GM23338 (cell line): ENCODE results near the gene PIK3R3. TPM values are rescaled to one million over a fixed set of nuclear protein-coding genes. Genes with fewer than 3 reads are reported as not detected.

ENCODE experiments used
- ATAC-seq: fragments of 200-7000 bp; cut with Tn5 transposase; 3 replicates; pipeline ENCODE4 v1.9.1; 2020
- DNase-seq: peaks from one replicate; pipeline ENCODE4 v3.0.0-alpha.2; 2015; ENCODE audit warnings: low spot score
- H2AFZ ChIP-seq: fragments of 200-600 bp; sonication (generic); 2 replicates; pipeline ENCODE4 v1.8.0; 2016; ENCODE audit warnings: antibody characterized with exemption, mild to moderate bottlenecking, moderate library complexity
- H3F3A ChIP-seq: fragments of 200-600 bp; sonication (generic); replicated peaks from 2 replicates; pipeline ENCODE4 v1.8.0; 2017; ENCODE audit warnings: antibody characterized with exemption, mixed run types, low read depth
- H3K27ac ChIP-seq: fragments of 200-600 bp; sonication (generic); 2 replicates; pipeline ENCODE4 v1.6.1; 2016; ENCODE audit warnings: low read depth
- H3K27me3 ChIP-seq: fragments of 200-600 bp; sonication (generic); 2 replicates; pipeline ENCODE4 v1.8.0; 2016; ENCODE audit warnings: mild to moderate bottlenecking, mixed run types, moderate library complexity; ENCODE audit not compliant: insufficient read depth
- H3K36me3 ChIP-seq: fragments of 200-600 bp; sonication (generic); 2 replicates; pipeline ENCODE4 v1.8.0; 2016; ENCODE audit warnings: mild to moderate bottlenecking; ENCODE audit not compliant: insufficient read depth
- H3K4me1 ChIP-seq: fragments of 200-600 bp; sonication (generic); 2 replicates; pipeline ENCODE4 v1.8.0; 2016; ENCODE audit warnings: mild to moderate bottlenecking, moderate library complexity; ENCODE audit not compliant: insufficient read depth
- H3K4me2 ChIP-seq: fragments of 200-600 bp; sonication (generic); 2 replicates; pipeline ENCODE4 v1.7.1; 2017; ENCODE audit warnings: mixed run types
- H3K4me3 ChIP-seq: fragments of 200-600 bp; sonication (generic); 2 replicates; pipeline ENCODE4 v1.6.1; 2016; ENCODE audit warnings: mixed run types
- H3K79me2 ChIP-seq: fragments of 200-600 bp; sonication (generic); replicated peaks from 2 replicates; pipeline ENCODE4 v1.8.0; 2017; ENCODE audit warnings: mild to moderate bottlenecking; ENCODE audit not compliant: insufficient read depth
- H3K9me2 ChIP-seq: fragments of 200-600 bp; sonication (generic); 2 replicates; pipeline ENCODE4 v1.8.0; 2017; ENCODE audit not compliant: insufficient read depth
- H4K20me1 ChIP-seq: fragments of 200-600 bp; sonication (generic); replicated peaks from 2 replicates; pipeline ENCODE4 v1.8.0; 2017; ENCODE audit warnings: mild to moderate bottlenecking; ENCODE audit not compliant: insufficient read depth
- H3K27ac Mint-ChIP-seq: 2 replicates; pipeline ENCODE4 v1.8.0; 2020; ENCODE audit warnings: inconsistent platforms, mild to moderate bottlenecking, moderate library complexity, mixed read lengths
- H3K27me3 Mint-ChIP-seq: 3 replicates; pipeline ENCODE4 v1.8.0; 2022; ENCODE audit warnings: low read depth, mild to moderate bottlenecking, moderate library complexity, mixed read lengths, inconsistent platforms; ENCODE audit not compliant: insufficient read depth, poor library complexity
- H3K36me3 Mint-ChIP-seq: 3 replicates; pipeline ENCODE4 v1.8.0; 2021; ENCODE audit warnings: low read depth, mild to moderate bottlenecking, inconsistent platforms, moderate library complexity, mixed read lengths
- H3K4me1 Mint-ChIP-seq: 3 replicates; pipeline ENCODE4 v1.8.0; 2020; ENCODE audit warnings: mild to moderate bottlenecking, inconsistent platforms, mixed read lengths
- H3K4me3 Mint-ChIP-seq: 3 replicates; pipeline ENCODE4 v1.8.0; 2021; ENCODE audit warnings: moderate library complexity, mild to moderate bottlenecking, inconsistent platforms, mixed read lengths
- H3K9me3 Mint-ChIP-seq: 3 replicates; pipeline ENCODE4 v1.8.0; 2020; ENCODE audit warnings: moderate library complexity, mild to moderate bottlenecking, inconsistent platforms, mixed read lengths
- CREB1 ChIP-seq: fragments of 250-450 bp; sonication (Bioruptor Pico); IDR thresholded peaks from 2 replicates; pipeline ENCODE4 v1.5.0; 2020; ENCODE audit warnings: low read depth, mild to moderate bottlenecking, moderate library complexity
- EZH2 ChIP-seq: fragments of 200-600 bp; sonication (generic); IDR thresholded peaks from one replicate; pipeline ENCODE4 v1.8.0; 2017; ENCODE audit warnings: antibody characterized with exemption, mild to moderate bottlenecking, low read depth; ENCODE audit not compliant: unreplicated experiment
- EZH2phosphoT487 ChIP-seq: fragments of 200-600 bp; sonication (generic); IDR thresholded peaks from one replicate; pipeline ENCODE4 v1.8.1; 2018; ENCODE audit warnings: antibody characterized with exemption; ENCODE audit not compliant: unreplicated experiment
- JUNB ChIP-seq: IDR thresholded peaks from one replicate; pipeline ENCODE4 v1.6.1; 2016; ENCODE audit warnings: antibody characterized with exemption; ENCODE audit not compliant: unreplicated experiment
- NANOG ChIP-seq: IDR thresholded peaks from 2 replicates; pipeline ENCODE4 v1.6.1; 2016; ENCODE audit warnings: antibody characterized with exemption, borderline replicate concordance
- POLR2AphosphoS5 ChIP-seq: IDR thresholded peaks from 2 replicates; pipeline ENCODE4 v1.6.1; 2016; ENCODE audit warnings: antibody characterized with exemption, low read depth
- STAT1 ChIP-seq: IDR thresholded peaks from one replicate; pipeline ENCODE4 v1.6.1; 2016; ENCODE audit warnings: antibody characterized with exemption; ENCODE audit not compliant: unreplicated experiment
- ZNF114 ChIP-seq: fragments of 250-450 bp; sonication (Bioruptor Pico); IDR thresholded peaks from 2 replicates; pipeline ENCODE4 v1.5.0; 2020; ENCODE audit warnings: mild to moderate bottlenecking, moderate library complexity
- ZNF331 ChIP-seq: fragments of 250-450 bp; sonication (Bioruptor Pico); IDR thresholded peaks from 2 replicates; pipeline ENCODE4 v1.5.0; 2020; ENCODE audit warnings: low read depth, mild to moderate bottlenecking, moderate library complexity
- polyA plus RNA-seq: library from polyadenylated mRNA; unstranded; fragments of >200 nt; fragmentation: Nextera tagmentation; extraction: Ambion mirVana; gene quantifications from 2 replicates; pipeline ENCODE4 v1.2.1, GENCODE V29; 2016
- total RNA-seq: library from RNA; depleted of rRNA; stranded (reverse); fragments of >200 nt; shearing (Covaris generic); gene quantifications from 2 replicates; pipeline ENCODE4 v1.2.3, GENCODE V29; 2014
- TF ChIP-seq, protein P1 (sequence below): IDR thresholded peaks from 2 replicates; pipeline ENCODE4 v1.6.1; 2016; ENCODE audit warnings: antibody characterized with exemption
- TF ChIP-seq, protein P2 (sequence below), 2 experiments: fragments of 200-600 bp in 1 of 2; sonication (generic) in 1 of 2; conservative IDR thresholded peaks; 2 replicates each; pipeline versions ENCODE4 v1.5.1 to v1.6.1; 2016 to 2017; ENCODE audit warnings: antibody characterized with exemption in 2 of 2, low read depth in 2 of 2, mild to moderate bottlenecking in 2 of 2, moderate library complexity in 1 of 2
- TF ChIP-seq, protein P3 (sequence below): IDR thresholded peaks from one replicate; pipeline ENCODE4 v1.6.1; 2018; ENCODE audit warnings: antibody characterized with exemption; ENCODE audit not compliant: unreplicated experiment
- TF ChIP-seq, protein P4 (sequence below): fragments of 250-450 bp; sonication (Bioruptor Pico); IDR thresholded peaks from 2 replicates; pipeline ENCODE4 v1.5.0; 2020; ENCODE audit warnings: mild to moderate bottlenecking, moderate library complexity

The PIK3R3 gene
- total and polyA plus RNA-seq, 2 experiments from 2014 or later: 7.5 to 8.6 TPM

DNA sequence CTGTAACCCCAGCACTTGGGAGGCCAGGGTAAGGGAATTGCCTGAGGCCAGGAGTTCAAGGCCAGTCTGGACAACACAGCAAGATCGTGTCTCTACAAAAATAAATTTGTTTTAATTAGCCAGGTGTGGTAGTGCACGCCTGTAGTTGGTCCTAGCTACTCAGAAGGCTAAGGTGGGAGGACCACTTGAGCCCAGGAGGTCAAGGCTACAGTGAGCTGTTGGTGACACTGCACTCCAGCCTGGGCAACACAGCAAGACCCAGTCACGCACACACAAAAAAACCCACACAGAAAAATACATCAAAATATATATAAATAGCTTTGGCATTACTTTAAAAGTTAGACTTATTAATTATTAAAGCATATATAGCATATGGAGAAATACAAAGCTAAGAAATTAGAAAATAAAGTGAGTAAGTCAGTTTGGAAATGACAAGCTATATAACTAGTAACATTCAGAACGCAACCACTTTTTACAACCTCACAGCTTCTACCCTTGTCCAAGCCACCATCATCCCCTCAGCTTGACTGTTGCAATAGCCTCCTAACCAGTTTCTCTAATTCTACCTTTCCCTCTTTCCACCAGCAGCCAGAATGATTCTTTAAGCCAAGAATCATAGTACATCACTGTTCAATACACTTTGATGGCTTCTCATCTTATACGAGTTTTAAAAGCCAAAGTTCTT, 14.5 kb downstream of the PIK3R3 start:
- H3K27ac Mint-ChIP-seq: no peak overlapping the region
- H3F3A ChIP-seq: no peaks in the 10 kb centered on the region
- H3K79me2 ChIP-seq: peaks cover 12% of the 10 kb centered on the region; the same call in 1 of the 2 replicates
- H2AFZ ChIP-seq: no peak overlapping the region
- peaks cover 4% of the 10 kb centered on the region; the same call in 1 of the 2 replicates for H3K9me2 ChIP-seq
- no peak overlapping the region for H3K4me3 Mint-ChIP-seq
- no peak overlapping the region for H3K4me3 ChIP-seq
- DNase-seq (no peak), ATAC-seq (no peak)
- peaks cover 13% of the 10 kb centered on the region; the same call in 1 of the 2 replicates for H3K4me1 ChIP-seq
- no peak overlapping the region for H3K4me2 ChIP-seq
- H3K27me3 ChIP-seq: no peaks in the 10 kb centered on the region
- no peaks in the 10 kb centered on the region for H3K36me3 Mint-ChIP-seq
- no peaks in the 10 kb centered on the region for H3K9me3 Mint-ChIP-seq
- H4K20me1 ChIP-seq: no peaks in the 10 kb centered on the region
- TF ChIP-seq, protein P1, sequence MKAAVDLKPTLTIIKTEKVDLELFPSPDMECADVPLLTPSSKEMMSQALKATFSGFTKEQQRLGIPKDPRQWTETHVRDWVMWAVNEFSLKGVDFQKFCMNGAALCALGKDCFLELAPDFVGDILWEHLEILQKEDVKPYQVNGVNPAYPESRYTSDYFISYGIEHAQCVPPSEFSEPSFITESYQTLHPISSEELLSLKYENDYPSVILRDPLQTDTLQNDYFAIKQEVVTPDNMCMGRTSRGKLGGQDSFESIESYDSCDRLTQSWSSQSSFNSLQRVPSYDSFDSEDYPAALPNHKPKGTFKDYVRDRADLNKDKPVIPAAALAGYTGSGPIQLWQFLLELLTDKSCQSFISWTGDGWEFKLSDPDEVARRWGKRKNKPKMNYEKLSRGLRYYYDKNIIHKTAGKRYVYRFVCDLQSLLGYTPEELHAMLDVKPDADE: no peak
- TF ChIP-seq ZNF114 (no peak), NANOG (no peak), POLR2AphosphoS5 (no peak), EZH2phosphoT487 (no peak), JUNB (no peak), ZNF331 (no peak), EZH2 (no peak), STAT1 (no peak), CREB1 (no peak)
- TF ChIP-seq, protein P2, sequence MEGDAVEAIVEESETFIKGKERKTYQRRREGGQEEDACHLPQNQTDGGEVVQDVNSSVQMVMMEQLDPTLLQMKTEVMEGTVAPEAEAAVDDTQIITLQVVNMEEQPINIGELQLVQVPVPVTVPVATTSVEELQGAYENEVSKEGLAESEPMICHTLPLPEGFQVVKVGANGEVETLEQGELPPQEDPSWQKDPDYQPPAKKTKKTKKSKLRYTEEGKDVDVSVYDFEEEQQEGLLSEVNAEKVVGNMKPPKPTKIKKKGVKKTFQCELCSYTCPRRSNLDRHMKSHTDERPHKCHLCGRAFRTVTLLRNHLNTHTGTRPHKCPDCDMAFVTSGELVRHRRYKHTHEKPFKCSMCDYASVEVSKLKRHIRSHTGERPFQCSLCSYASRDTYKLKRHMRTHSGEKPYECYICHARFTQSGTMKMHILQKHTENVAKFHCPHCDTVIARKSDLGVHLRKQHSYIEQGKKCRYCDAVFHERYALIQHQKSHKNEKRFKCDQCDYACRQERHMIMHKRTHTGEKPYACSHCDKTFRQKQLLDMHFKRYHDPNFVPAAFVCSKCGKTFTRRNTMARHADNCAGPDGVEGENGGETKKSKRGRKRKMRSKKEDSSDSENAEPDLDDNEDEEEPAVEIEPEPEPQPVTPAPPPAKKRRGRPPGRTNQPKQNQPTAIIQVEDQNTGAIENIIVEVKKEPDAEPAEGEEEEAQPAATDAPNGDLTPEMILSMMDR (conservative IDR thresholded peaks at IDR 0.05; ENCODE audit: low read depth in 2 of 2): no peak
- TF ChIP-seq, protein P3, sequence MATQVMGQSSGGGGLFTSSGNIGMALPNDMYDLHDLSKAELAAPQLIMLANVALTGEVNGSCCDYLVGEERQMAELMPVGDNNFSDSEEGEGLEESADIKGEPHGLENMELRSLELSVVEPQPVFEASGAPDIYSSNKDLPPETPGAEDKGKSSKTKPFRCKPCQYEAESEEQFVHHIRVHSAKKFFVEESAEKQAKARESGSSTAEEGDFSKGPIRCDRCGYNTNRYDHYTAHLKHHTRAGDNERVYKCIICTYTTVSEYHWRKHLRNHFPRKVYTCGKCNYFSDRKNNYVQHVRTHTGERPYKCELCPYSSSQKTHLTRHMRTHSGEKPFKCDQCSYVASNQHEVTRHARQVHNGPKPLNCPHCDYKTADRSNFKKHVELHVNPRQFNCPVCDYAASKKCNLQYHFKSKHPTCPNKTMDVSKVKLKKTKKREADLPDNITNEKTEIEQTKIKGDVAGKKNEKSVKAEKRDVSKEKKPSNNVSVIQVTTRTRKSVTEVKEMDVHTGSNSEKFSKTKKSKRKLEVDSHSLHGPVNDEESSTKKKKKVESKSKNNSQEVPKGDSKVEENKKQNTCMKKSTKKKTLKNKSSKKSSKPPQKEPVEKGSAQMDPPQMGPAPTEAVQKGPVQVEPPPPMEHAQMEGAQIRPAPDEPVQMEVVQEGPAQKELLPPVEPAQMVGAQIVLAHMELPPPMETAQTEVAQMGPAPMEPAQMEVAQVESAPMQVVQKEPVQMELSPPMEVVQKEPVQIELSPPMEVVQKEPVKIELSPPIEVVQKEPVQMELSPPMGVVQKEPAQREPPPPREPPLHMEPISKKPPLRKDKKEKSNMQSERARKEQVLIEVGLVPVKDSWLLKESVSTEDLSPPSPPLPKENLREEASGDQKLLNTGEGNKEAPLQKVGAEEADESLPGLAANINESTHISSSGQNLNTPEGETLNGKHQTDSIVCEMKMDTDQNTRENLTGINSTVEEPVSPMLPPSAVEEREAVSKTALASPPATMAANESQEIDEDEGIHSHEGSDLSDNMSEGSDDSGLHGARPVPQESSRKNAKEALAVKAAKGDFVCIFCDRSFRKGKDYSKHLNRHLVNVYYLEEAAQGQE: no peak
- TF ChIP-seq, protein P4, sequence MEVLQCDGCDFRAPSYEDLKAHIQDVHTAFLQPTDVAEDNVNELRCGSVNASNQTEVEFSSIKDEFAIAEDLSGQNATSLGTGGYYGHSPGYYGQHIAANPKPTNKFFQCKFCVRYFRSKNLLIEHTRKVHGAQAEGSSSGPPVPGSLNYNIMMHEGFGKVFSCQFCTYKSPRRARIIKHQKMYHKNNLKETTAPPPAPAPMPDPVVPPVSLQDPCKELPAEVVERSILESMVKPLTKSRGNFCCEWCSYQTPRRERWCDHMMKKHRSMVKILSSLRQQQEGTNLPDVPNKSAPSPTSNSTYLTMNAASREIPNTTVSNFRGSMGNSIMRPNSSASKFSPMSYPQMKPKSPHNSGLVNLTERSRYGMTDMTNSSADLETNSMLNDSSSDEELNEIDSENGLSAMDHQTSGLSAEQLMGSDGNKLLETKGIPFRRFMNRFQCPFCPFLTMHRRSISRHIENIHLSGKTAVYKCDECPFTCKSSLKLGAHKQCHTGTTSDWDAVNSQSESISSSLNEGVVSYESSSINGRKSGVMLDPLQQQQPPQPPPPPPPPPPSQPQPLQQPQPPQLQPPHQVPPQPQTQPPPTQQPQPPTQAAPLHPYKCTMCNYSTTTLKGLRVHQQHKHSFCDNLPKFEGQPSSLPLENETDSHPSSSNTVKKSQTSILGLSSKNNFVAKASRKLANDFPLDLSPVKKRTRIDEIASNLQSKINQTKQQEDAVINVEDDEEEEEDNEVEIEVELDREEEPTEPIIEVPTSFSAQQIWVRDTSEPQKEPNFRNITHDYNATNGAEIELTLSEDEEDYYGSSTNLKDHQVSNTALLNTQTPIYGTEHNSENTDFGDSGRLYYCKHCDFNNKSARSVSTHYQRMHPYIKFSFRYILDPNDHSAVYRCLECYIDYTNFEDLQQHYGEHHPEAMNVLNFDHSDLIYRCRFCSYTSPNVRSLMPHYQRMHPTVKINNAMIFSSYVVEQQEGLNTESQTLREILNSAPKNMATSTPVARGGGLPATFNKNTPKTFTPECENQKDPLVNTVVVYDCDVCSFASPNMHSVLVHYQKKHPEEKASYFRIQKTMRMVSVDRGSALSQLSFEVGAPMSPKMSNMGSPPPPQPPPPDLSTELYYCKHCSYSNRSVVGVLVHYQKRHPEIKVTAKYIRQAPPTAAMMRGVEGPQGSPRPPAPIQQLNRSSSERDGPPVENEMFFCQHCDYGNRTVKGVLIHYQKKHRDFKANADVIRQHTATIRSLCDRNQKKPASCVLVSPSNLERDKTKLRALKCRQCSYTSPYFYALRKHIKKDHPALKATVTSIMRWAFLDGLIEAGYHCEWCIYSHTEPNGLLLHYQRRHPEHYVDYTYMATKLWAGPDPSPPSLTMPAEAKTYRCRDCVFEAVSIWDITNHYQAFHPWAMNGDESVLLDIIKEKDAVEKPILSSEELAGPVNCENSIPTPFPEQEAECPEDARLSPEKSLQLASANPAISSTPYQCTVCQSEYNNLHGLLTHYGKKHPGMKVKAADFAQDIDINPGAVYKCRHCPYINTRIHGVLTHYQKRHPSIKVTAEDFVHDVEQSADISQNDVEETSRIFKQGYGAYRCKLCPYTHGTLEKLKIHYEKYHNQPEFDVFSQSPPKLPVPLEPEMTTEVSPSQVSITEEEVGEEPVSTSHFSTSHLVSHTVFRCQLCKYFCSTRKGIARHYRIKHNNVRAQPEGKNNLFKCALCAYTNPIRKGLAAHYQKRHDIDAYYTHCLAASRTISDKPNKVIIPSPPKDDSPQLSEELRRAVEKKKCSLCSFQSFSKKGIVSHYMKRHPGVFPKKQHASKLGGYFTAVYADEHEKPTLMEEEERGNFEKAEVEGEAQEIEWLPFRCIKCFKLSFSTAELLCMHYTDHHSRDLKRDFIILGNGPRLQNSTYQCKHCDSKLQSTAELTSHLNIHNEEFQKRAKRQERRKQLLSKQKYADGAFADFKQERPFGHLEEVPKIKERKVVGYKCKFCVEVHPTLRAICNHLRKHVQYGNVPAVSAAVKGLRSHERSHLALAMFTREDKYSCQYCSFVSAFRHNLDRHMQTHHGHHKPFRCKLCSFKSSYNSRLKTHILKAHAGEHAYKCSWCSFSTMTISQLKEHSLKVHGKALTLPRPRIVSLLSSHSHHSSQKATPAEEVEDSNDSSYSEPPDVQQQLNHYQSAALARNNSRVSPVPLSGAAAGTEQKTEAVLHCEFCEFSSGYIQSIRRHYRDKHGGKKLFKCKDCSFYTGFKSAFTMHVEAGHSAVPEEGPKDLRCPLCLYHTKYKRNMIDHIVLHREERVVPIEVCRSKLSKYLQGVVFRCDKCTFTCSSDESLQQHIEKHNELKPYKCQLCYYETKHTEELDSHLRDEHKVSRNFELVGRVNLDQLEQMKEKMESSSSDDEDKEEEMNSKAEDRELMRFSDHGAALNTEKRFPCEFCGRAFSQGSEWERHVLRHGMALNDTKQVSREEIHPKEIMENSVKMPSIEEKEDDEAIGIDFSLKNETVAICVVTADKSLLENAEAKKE (CRISPR knock-in tag): no peak
- peaks cover 14% of the 10 kb centered on the region for H3K4me1 Mint-ChIP-seq
- H3K27ac ChIP-seq: no peak overlapping the region
- peaks cover 3% of the 10 kb centered on the region for H3K27me3 Mint-ChIP-seq
- H3K36me3 ChIP-seq: no peaks in the 10 kb centered on the region
